Measurements from ENCODE around the gene ARFIP1.

DNA sequence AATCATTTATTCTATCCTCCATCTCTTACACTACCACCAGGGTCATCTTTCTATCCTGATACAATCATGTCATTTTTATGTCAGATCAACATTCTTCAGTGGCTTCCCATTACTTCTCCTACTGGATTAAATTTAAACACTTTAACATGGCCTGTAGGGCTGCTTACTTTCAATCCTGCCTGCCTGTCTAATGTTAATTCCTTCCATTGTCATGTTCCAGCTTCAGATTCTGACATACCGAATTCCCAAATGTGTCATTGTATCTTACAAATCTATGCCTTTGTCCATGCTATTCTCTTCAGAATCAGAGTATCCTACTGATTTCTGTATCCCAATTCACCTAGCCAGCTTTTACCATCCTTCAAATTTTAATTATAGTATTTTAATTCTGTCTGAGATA is 106.4 kb downstream of the ARFIP1 start:
- TF ChIP-seq, protein P1, sequence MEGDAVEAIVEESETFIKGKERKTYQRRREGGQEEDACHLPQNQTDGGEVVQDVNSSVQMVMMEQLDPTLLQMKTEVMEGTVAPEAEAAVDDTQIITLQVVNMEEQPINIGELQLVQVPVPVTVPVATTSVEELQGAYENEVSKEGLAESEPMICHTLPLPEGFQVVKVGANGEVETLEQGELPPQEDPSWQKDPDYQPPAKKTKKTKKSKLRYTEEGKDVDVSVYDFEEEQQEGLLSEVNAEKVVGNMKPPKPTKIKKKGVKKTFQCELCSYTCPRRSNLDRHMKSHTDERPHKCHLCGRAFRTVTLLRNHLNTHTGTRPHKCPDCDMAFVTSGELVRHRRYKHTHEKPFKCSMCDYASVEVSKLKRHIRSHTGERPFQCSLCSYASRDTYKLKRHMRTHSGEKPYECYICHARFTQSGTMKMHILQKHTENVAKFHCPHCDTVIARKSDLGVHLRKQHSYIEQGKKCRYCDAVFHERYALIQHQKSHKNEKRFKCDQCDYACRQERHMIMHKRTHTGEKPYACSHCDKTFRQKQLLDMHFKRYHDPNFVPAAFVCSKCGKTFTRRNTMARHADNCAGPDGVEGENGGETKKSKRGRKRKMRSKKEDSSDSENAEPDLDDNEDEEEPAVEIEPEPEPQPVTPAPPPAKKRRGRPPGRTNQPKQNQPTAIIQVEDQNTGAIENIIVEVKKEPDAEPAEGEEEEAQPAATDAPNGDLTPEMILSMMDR (IDR thresholded peaks at IDR 0.05): no peak
- no peak for TF ChIP-seq POLR2A (IDR thresholded peaks at IDR 0.05)
- TF ChIP-seq EP300 (IDR thresholded peaks at IDR 0.05): no peak
